A172 (cell line): ENCODE results near the gene OTULIN. TPM values are rescaled to one million over a fixed set of nuclear protein-coding genes. Genes with fewer than 3 reads are reported as not detected.

ENCODE experiments used
- DNase-seq: peaks from one replicate; pipeline ENCODE4 v3.0.0-alpha.2; 2015; ENCODE audit warnings: low spot score
- total RNA-seq: library from RNA; depleted of rRNA; stranded (reverse); fragments of >200 nt; shearing (Covaris generic); gene quantifications from 2 replicates; pipeline ENCODE4 v1.2.3, GENCODE V29; 2014

Gene OTULIN
- total RNA-seq, 1 experiment from 2014 or later: 34.4 TPM

DNA sequence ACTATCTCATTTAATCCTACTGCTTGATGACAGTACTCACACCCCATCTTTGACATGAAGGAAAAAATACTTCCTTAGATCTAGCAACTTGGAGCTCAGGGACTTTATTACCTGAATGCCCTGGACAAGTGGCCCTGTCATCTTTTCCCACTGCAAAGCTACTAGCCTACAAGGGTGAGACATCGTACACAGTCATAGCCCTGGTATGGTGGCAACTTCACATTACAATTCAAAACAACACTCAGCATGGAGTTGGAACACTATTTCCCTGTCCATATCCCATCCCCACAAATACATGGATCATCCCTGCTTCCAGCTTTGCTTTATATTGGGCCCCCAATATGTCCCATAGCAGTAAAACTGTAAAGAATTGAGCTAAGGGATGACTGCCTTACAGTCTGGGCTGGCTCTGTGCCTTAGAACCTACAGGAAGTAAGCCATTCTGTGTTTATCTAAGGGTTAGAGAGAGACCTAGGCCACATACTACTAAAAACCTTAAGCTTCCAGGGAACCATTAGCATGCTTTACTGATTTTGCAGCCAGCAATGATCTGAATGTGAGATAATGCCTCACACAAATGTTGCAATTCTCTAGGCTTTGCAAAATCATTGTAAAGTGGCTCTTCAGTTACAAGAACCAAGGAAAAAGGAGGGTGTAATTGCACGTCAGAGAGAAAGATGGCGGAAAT, 55.9 kb downstream of the OTULIN start:
- no peak for DNase-seq

DNA sequence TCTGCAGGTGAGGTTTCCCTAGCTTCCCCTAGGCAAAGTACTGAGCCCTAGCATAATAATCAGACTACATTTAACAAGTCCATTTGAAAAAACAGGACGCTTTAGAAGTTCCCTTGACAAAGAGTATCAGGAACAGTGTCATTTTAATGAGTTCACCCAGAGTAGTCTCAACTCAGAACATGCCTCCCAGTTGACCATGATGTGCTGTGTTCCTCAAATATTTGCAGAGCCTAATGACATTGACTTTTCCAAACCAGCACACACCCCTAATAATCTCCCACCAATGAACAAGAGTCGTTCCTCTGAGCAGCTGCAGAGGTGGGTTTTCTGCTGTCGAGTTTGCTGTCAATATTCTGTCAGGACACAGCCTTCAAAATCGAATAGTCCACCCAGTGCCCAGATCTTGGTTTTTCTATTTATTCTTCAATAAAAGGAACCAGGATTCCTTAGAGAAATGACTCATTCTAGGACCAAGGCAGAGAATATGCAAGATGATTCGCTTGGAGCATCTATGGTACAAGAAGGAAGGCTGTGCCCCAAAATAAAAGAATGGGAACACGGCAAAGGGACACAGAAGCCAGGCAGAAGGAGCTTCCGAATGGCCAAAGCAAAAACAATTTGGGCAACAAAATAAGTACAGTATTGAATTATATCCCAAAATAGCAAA, 57.6 kb downstream of the OTULIN start:
- DNase-seq: no peak

DNA sequence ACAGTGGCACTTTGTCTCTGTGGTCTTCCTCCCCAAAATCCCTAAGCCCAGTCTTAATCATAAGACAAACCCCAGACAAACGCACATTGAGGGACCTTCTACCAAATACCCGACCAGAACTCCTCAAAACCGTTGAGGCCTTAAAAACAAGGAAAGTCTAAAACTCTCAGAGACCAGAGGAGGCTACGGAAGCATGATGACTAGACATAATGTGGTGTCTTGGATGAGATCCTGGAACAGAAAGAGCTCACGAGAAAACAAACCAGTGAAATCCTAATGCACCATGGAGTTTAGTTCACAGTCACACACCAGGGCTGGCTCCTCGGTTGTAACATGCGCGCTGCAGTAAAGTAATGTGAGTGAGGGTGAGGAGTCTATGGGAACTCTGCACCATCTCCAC, 58.4 kb downstream of the OTULIN start:
- DNase-seq: no peak

- DNase-seq: no peak
These were observed 59.2 kb downstream of the OTULIN start for GRCh38 chr5:14723701-14724132.

DNA sequence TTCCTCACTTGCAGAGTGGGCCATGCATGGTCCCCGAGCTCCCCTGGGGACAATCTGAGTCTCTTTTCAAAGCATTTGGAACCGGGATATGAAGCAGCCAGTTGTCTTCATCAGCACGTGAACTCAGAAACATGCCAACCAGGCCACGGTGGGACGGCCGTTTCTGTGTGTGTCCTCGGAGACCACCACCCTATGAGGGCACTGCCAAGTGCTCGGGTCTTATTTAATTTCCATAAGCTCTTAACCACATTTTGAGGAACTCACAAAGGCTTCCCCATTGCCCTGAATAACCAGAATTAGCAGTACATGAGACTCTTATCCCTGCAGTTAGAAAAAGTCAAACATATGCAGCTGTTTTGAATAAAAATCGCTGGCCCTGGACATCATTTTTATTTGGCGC, 60.1 kb downstream of the OTULIN start:
- no peak for DNase-seq

- peak; percentile 18 for DNase-seq
These were observed 61.7 kb downstream of the OTULIN start for GRCh38 chr5:14726066-14726838.

- DNase-seq: peak; percentile 80
These were observed 62.9 kb downstream of the OTULIN start for GRCh38 chr5:14727428-14727865.

GRCh38 chr5:14727928-14728458, 63.5 kb downstream of the OTULIN start:
- no peak for DNase-seq

DNA sequence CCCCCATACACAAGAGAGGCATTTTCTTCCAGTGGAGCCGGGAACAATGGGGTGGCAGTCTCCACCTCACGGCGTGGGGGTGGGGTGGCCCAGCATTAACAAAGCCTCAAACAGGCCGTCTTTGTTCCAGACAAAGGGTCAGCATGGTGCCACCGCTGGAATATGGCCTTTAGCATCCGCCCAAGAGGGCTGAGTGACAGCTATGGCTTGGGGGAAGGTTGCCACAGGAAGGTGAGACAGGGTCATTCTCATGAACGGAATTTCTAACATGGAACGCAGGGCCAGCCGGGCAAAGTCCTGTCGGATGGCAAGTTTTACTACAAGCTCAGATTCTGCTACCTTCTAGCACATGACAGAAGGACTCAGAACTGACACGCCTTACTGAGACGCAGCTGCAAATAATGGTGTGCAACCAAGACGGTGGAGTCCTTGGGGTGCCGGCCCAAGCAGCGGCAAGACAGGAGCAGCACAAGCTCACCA, 64.0 kb downstream of the OTULIN start:
- DNase-seq: no peak

- no peak for DNase-seq
These were observed 65.2 kb downstream of the OTULIN start for GRCh38 chr5:14729448-14730385.

DNA sequence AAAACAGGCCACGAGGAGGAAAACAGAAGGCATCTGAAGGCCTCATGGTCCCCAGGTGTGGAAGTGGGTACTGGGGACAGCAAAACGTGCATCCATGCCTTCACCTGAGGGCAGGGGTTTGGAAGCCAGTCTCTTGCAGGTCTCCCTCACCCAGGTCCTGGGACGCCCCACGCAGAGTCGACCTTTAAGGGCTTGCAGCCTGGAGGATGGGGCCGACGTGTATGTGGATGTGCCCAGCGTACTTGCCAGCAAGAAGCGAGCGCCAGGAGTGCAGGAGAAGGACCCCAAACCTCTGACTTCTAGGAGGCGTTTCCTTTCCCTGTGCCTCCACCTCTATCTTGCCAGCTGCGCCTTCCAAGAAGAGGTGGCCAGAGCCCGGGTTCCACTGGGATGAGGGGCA, 65.9 kb downstream of the OTULIN start:
- DNase-seq: no peak

DNA sequence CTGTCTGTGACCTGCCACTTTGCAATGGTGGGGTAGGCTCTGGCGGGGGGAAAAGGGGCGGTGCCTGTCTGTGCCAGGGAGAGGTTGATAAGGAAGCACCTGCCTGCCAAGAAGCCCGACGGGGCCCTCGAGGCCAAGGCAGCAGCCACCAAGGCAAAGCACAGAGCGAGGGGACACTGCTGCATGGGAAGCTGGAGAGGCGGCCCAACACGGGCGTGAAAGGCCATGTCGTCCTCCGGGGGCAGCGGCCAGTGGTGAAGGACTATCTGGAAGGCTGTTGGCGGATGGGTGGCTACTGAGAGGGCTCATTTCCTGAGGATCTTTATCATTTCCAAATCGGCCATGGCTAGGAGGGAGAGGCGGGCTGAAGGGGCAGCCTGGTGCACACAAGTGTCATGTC, 66.4 kb downstream of the OTULIN start:
- DNase-seq: no peak

DNA sequence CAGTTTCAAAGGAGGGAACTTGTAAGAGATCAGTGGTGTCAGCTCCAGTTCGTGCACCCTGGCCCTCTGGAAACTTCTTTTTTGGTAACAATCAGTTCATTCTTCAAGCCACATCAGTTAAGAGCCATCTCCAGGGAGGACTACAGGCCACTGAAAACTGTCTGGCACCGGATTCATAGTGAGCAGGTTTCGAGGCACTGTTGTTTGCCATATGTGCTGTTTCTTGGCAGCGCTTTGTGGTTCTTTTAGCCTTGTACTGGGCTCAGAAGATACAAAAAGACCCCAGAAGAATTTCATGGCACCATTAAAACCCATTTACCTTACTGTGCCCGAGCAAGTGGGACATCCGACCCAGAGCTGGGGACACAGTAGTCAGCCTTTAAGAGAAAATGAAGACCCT, 68.5 kb downstream of the OTULIN start:
- DNase-seq: no peak

DNA sequence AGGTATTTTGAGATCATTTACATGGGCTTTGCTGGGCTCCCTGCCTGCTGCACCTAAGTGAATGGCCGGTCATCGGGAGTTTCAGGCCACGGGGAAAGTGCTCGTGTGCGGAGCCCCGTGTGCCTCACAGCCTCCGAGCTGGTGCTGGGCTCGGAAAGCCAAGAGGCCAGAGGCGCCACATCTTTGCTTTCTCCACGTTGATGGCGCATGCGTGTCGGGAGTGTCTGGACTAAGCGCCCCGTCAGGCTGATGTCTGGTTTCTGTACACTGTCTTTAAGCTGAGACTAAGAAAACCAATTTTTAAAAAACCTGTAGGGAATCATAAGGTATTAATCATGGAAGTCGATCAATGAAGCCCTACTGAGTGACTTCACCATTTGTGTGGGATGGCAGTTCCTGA, 69.1 kb downstream of the OTULIN start:
- no peak for DNase-seq

DNA sequence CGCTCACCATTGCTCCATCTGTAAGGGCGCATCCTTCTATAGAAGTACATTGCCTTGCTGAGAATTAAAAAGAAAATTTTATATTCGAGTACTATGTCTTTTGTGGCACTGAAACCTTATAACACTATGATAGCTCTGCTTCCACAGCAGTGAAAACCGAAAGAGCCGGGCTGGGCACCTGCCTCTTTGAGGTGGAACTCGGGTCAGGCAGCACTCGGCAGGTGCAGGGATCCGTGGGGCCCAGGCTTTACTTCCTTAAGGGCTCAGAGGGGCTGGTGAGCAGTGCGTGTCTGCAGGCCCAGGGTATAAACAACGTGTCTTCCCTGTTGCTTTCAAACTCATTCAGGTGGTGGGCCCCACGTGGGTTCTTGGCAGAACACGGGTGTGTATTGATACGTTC, 69.9 kb downstream of the OTULIN start:
- DNase-seq: no peak

- no peak for DNase-seq
These were observed 71.4 kb downstream of the OTULIN start for GRCh38 chr5:14735944-14736343.

DNA sequence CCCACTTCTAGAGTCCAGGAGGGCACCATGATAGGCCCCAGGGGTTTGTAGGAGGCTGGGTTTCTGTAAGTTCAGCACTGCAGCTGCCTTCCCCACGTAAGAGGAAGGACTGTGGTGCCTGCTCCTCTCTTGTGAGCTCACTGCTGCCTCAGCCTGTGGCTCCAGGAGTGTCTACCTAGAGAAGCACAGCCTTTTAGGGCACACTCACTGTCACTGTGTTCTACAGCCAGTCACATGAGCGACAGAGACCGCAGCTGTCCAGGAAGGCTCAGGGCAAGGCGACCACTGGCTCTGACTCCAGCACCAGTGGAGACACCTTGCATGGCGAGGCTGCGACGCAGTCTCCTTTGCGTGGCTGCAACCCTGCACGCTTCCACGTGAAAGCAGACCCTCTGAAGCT, 72.8 kb downstream of the OTULIN start:
- DNase-seq: no peak

- no peak for DNase-seq
These were observed 73.5 kb downstream of the OTULIN start for GRCh38 chr5:14738050-14738449.

GRCh38 chr5:14739538-14739937, 75.0 kb downstream of the OTULIN start:
- DNase-seq: peak; percentile 87

DNA sequence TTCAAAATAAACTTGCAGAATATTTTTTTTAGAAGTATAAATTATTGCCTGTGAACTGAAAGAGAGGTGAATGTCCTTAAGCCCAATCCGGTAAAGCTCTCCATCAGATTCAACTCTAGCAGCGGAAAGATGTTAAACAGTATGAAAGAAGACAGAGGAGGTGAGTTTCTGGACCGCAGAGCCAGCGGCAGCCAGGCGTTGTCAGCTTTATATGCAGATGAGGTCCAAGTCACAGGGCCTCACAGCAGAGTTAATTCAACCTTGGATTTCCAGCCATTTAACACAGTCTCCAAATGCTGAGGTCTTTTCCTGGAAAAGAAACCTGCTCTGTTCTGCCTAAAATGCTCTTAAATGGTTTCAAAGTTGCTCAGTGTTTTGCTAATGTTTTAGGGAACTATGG, 75.5 kb downstream of the OTULIN start:
- no peak for DNase-seq

DNA sequence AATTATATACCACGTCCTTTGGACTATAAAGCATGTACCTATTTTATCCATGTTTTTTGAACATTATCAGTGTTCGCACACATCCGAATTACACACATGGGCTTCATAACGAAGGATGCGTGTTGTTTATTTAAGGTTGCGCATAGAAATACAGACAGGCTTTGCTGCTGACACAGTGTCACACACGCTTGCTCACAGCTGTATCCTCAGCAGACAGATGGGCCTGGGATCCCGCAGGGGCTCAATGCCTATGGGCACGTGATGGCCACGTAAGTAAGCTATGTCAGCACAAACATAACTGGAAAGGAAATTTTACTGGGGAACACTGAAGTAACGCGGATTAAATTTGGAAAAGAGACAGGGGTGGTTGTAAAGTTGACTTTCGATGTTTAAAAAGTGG, 76.6 kb downstream of the OTULIN start:
- DNase-seq: no peak
